Stomach (tissue), 4 donors: ENCODE data around the gene UBE2S.

Experiments
- CTCF ChIP-seq, 7 experiments: fragments of 450-650 bp in 4 of 7; fragments of 200-600 bp in 3 of 7; sonication (generic) in 3 of 7; IDR thresholded peaks; one replicate each; pipeline ENCODE4 v1.5.1; 2016 to 2019; ENCODE audit warnings: antibody characterized with exemption in 7 of 7, control low read depth in 2 of 7, mild to moderate bottlenecking in 1 of 7
- EP300 ChIP-seq: sonication (generic); formaldehyde crosslinking; IDR thresholded peaks from one replicate; pipeline ENCODE4 v1.6.1; 2017; ENCODE audit warnings: antibody characterized with exemption
- POLR2A ChIP-seq, 4 donors: fragments of 450-650 bp; IDR thresholded peaks; one replicate each; pipeline ENCODE4 v1.6.1; 2016; ENCODE audit warnings: antibody characterized with exemption in 4 of 4, control low read depth in 2 of 4, mild to moderate bottlenecking in 1 of 4, moderate library complexity in 1 of 4

- TF ChIP-seq CTCF (IDR thresholded peaks at IDR 0.05): no peak
- TF ChIP-seq EP300: no peak
- TF ChIP-seq POLR2A (IDR thresholded peaks at IDR 0.05): no peak
Observed at GRCh38 chr19:55372316-55373081, 35.1 kb downstream of the UBE2S start.
